Neural cell (in vitro differentiated cells): ENCODE results near the gene STXBP1. TPM values are rescaled to one million over a fixed set of nuclear protein-coding genes. Genes with fewer than 3 reads are reported as not detected.
"Not testable (repeated sequence)": the region's sequence is repeated elsewhere in the genome, so short reads cannot be mapped to it uniquely, and the experiment has no call there.

Experiments
- H2AFZ ChIP-seq: fragments of 200-600, 300-800 bp; sonication (generic), shearing (Covaris generic); 2 replicates; pipeline ENCODE4 v1.6.0; 2014; ENCODE audit warnings: low read depth, mild to moderate bottlenecking, antibody characterized with exemption, low read length, moderate library complexity
- H3F3A ChIP-seq: fragments of 200-600 bp; shearing (Covaris generic); 2 replicates; pipeline ENCODE4 v1.6.1; 2016; ENCODE audit warnings: mild to moderate bottlenecking, moderate library complexity, mixed read lengths, antibody characterized with exemption, low read length; ENCODE audit not compliant: insufficient read depth, poor library complexity, severe bottlenecking
- H3K27ac ChIP-seq: fragments of 200-600, 300-800 bp; sonication (generic), shearing (Covaris generic); 2 replicates; pipeline ENCODE4 v1.5.1; 2014; ENCODE audit warnings: mild to moderate bottlenecking, low read length, moderate library complexity
- H3K27me3 ChIP-seq: fragments of 300-800, 200-600 bp; sonication (generic), shearing (Covaris generic); 2 replicates; pipeline ENCODE4 v1.6.0; 2014; ENCODE audit warnings: mild to moderate bottlenecking, low read depth, low read length, moderate library complexity; ENCODE audit not compliant: insufficient read depth
- H3K36me3 ChIP-seq: fragments of 300-800, 200-600 bp; sonication (generic), shearing (Covaris generic); 2 replicates; pipeline ENCODE4 v1.5.1; 2014; ENCODE audit warnings: mild to moderate bottlenecking, antibody characterized with exemption, low read length, moderate library complexity; ENCODE audit not compliant: insufficient read depth
- H3K4me2 ChIP-seq: fragments of 300-800, 200-600 bp; sonication (generic), shearing (Covaris generic); 2 replicates; pipeline ENCODE4 v1.6.0; 2014; ENCODE audit warnings: mild to moderate bottlenecking, low read length
- H3K4me3 ChIP-seq: fragments of 300-800, 200-600 bp; sonication (generic), shearing (Covaris generic); 2 replicates; pipeline ENCODE4 v1.5.1; 2014; ENCODE audit warnings: mild to moderate bottlenecking, low read length, moderate library complexity
- H3K79me2 ChIP-seq: fragments of 200-600 bp; shearing (Covaris generic); replicated peaks from 2 replicates; pipeline ENCODE4 v1.6.0; 2014; ENCODE audit warnings: mild to moderate bottlenecking, low read length, moderate library complexity; ENCODE audit not compliant: insufficient read depth
- H3K9ac ChIP-seq: fragments of 300-800, 200-600 bp; sonication (generic), shearing (Covaris generic); 2 replicates; pipeline ENCODE4 v1.6.1; 2016; ENCODE audit warnings: mild to moderate bottlenecking, low read length, mixed read lengths
- H3K9me2 ChIP-seq: fragments of 200-600 bp; shearing (Covaris generic); 2 replicates; pipeline ENCODE4 v1.6.1; 2016; ENCODE audit warnings: mild to moderate bottlenecking, low read length, mixed read lengths; ENCODE audit not compliant: insufficient read depth
- H3K9me3 ChIP-seq: fragments of 200-600, 300-800 bp; sonication (generic), shearing (Covaris generic); 2 replicates; pipeline ENCODE4 v1.6.1; 2016; ENCODE audit warnings: mild to moderate bottlenecking, mixed run types, low read length, moderate library complexity, mixed read lengths
- H4K20me1 ChIP-seq: fragments of 200-600 bp; shearing (Covaris generic); 2 replicates; pipeline ENCODE4 v1.6.1; 2016; ENCODE audit warnings: mild to moderate bottlenecking, mixed run types; ENCODE audit not compliant: insufficient read depth
- CTCF ChIP-seq: fragments of 450-650 bp; IDR thresholded peaks from 2 replicates; pipeline ENCODE4 v1.5.1; 2014; ENCODE audit warnings: antibody characterized with exemption, mild to moderate bottlenecking, moderate library complexity; ENCODE audit not compliant: poor library complexity, severe bottlenecking
- EP300 ChIP-seq: fragments of 450-650 bp; conservative IDR thresholded peaks from 2 replicates; pipeline ENCODE4 v1.6.1; 2014; ENCODE audit warnings: antibody characterized with exemption, mild to moderate bottlenecking, moderate library complexity; ENCODE audit not compliant: poor library complexity, severe bottlenecking
- EZH2 ChIP-seq: fragments of 200-600, 300-800 bp; shearing (Covaris generic), sonication (generic); IDR thresholded peaks from 2 replicates; pipeline ENCODE4 v1.6.1; 2014; ENCODE audit warnings: antibody characterized with exemption, low read length, borderline replicate concordance, mild to moderate bottlenecking; ENCODE audit not compliant: insufficient read depth, poor library complexity, severe bottlenecking
- MXI1 ChIP-seq: fragments of 450-650 bp; conservative IDR thresholded peaks from 2 replicates; pipeline ENCODE4 v1.6.1; 2014; ENCODE audit warnings: antibody characterized with exemption, mild to moderate bottlenecking; ENCODE audit not compliant: poor library complexity, severe bottlenecking
- POLR2AphosphoS5 ChIP-seq: IDR thresholded peaks from 2 replicates; pipeline ENCODE4 v1.6.1; 2012
- RAD21 ChIP-seq: fragments of 450-650 bp; conservative IDR thresholded peaks from 2 replicates; pipeline ENCODE4 v1.6.1; 2014; ENCODE audit warnings: antibody characterized with exemption, mild to moderate bottlenecking, moderate library complexity
- SMC3 ChIP-seq: fragments of 450-650 bp; conservative IDR thresholded peaks from 2 replicates; pipeline ENCODE4 v1.6.1; 2014; ENCODE audit warnings: antibody characterized with exemption, mild to moderate bottlenecking, moderate library complexity; ENCODE audit not compliant: poor library complexity
- TAF1 ChIP-seq: IDR thresholded peaks from 2 replicates; pipeline ENCODE4 v1.6.1; 2012; ENCODE audit warnings: low read depth
- polyA plus RNA-seq: library from polyadenylated mRNA; depleted of rRNA; stranded (reverse); fragments of >200 nt; gene quantifications from 2 replicates; pipeline ENCODE4 v1.2.3, GENCODE V29; 2014
- TF ChIP-seq, protein P1 (sequence below): IDR thresholded peaks from 2 replicates; pipeline ENCODE4 v1.6.1; 2012; ENCODE audit warnings: borderline replicate concordance

STXBP1 gene
- polyA plus RNA-seq, 1 donor from 2014 or later: 42.5 TPM

GRCh38 chr9:127580879-127581475 lies 31.1 kb upstream of the STXBP1 start:
- Histone ChIP-seq H3K4me2 (no peak overlapping the region), H2AFZ (no peak overlapping the region), H3F3A (no peaks in the 10 kb centered on the region), H3K9ac (no peak overlapping the region), H4K20me1 (no peaks in the 10 kb centered on the region), H3K36me3 (no peaks in the 10 kb centered on the region), H3K9me2 (no peaks in the 10 kb centered on the region), H3K4me3 (no peak overlapping the region), H3K9me3 (no peaks in the 10 kb centered on the region), H3K27me3 (no peaks in the 10 kb centered on the region), H3K27ac (no peak overlapping the region), H3K79me2 (no peaks in the 10 kb centered on the region)
- no peak for TF ChIP-seq POLR2AphosphoS5
- TF ChIP-seq SMC3: no peak
- no peak for TF ChIP-seq MXI1
- TF ChIP-seq, protein P1, sequence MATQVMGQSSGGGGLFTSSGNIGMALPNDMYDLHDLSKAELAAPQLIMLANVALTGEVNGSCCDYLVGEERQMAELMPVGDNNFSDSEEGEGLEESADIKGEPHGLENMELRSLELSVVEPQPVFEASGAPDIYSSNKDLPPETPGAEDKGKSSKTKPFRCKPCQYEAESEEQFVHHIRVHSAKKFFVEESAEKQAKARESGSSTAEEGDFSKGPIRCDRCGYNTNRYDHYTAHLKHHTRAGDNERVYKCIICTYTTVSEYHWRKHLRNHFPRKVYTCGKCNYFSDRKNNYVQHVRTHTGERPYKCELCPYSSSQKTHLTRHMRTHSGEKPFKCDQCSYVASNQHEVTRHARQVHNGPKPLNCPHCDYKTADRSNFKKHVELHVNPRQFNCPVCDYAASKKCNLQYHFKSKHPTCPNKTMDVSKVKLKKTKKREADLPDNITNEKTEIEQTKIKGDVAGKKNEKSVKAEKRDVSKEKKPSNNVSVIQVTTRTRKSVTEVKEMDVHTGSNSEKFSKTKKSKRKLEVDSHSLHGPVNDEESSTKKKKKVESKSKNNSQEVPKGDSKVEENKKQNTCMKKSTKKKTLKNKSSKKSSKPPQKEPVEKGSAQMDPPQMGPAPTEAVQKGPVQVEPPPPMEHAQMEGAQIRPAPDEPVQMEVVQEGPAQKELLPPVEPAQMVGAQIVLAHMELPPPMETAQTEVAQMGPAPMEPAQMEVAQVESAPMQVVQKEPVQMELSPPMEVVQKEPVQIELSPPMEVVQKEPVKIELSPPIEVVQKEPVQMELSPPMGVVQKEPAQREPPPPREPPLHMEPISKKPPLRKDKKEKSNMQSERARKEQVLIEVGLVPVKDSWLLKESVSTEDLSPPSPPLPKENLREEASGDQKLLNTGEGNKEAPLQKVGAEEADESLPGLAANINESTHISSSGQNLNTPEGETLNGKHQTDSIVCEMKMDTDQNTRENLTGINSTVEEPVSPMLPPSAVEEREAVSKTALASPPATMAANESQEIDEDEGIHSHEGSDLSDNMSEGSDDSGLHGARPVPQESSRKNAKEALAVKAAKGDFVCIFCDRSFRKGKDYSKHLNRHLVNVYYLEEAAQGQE: no peak
- no peak for TF ChIP-seq EZH2
- TF ChIP-seq TAF1: no peak
- TF ChIP-seq RAD21: no peak
- TF ChIP-seq CTCF: no peak
- TF ChIP-seq EP300: no peak

DNA sequence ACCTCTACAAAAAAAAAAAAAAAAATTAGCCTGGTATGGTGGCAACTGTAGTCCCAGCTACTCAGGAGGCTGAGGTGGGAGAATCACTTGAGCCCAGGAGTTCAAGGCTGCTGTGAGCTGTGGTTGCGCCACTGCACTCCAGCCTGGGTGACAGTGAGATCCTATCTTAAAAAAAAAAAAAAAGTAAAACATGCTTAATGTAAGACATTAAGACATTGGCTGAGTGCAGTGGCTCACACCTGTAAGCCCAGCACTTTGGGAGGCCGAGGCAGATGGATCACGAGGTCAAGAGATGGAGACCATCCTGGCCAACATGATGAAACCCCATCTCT lies 27.6 kb upstream of the STXBP1 start:
- not testable (repeated sequence) for H3K9ac ChIP-seq, H3K9me2 ChIP-seq

DNA sequence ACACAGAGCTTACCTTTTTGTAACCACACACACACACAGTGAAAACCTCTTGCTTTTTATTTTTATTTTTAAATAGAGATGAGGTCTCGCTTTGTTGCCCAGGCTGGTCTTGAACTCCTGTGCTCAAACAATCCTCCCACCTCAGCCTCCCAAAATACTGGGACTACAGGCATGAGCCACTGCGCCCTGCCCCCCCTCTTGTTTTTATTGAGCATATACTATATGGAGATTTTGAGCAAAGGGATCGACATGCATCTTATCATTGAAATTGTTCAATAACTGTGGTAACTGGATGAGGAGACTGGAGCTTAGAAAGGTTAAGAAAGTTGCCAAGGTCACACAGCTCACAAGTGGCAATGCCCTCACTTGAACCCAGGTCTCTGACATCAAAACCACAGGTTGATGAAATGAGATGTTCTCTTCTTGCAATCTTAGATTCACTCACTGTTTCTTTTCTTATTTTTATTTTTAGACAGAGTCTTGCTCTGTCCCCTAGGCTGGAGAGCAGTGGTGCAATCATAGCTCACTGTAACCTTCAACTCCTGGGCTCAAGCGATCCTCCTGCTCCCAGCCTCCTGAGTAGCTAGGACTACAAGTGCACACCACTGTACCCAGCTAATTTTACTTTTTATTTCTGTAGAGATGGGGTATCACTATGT lies 26.8 kb upstream of the STXBP1 start:
- no peaks in the 10 kb centered on the region for H4K20me1 ChIP-seq
- H3K4me2 ChIP-seq: no peak overlapping the region
- H3K9ac ChIP-seq: no peak overlapping the region
- TF ChIP-seq TAF1 (no peak), POLR2AphosphoS5 (no peak), MXI1 (no peak), EZH2 (no peak), SMC3 (no peak), CTCF (no peak), EP300 (no peak), RAD21 (no peak)
- TF ChIP-seq, protein P1: no peak
- no peak overlapping the region for H3K4me3 ChIP-seq
- no peaks in the 10 kb centered on the region for H3K9me2 ChIP-seq
- no peak overlapping the region for H2AFZ ChIP-seq
- H3F3A ChIP-seq: no peaks in the 10 kb centered on the region
- H3K79me2 ChIP-seq: no peaks in the 10 kb centered on the region
- H3K27ac ChIP-seq: no peak overlapping the region
- no peaks in the 10 kb centered on the region for H3K27me3 ChIP-seq
- H3K36me3 ChIP-seq: no peaks in the 10 kb centered on the region
- H3K9me3 ChIP-seq: no peaks in the 10 kb centered on the region

More for the DNA sequence above, 27.6 kb upstream of the STXBP1 start:
- H3K4me2 ChIP-seq, H3K4me3 ChIP-seq, H3K27ac ChIP-seq, H4K20me1 ChIP-seq, H3K79me2 ChIP-seq, H3K27me3 ChIP-seq, H3K36me3 ChIP-seq, H3K9me3 ChIP-seq, H2AFZ ChIP-seq, H3F3A ChIP-seq: not testable (repeated sequence)
